Endothelial cell of umbilical vein (primary cell): ENCODE results near the gene COL16A1.

Source experiments
- POLR2A ChIP-seq: IDR thresholded peaks from 2 replicates; pipeline ENCODE4 v1.6.1; 2012; ENCODE audit warnings: low read depth, mild to moderate bottlenecking, control low read depth, low read length
- TF ChIP-seq, protein P1 (sequence below), 2 donors: IDR thresholded peaks; 1 replicate in 1 of 2; 2 replicates in 1 of 2; pipeline ENCODE4 v1.5.1; 2011; ENCODE audit warnings: low read length in 2 of 2, mild to moderate bottlenecking in 2 of 2, moderate library complexity in 2 of 2, control low read depth in 1 of 2, inconsistent platforms in 1 of 2, low read depth in 1 of 2; ENCODE audit not compliant: insufficient read depth in 1 of 2; ENCODE audit errors: extremely low read depth in 1 of 2
- TF ChIP-seq, protein P2 (sequence below): IDR thresholded peaks from 2 replicates; pipeline ENCODE4 v1.6.1; 2011; ENCODE audit not compliant: insufficient read depth, insufficient read length

DNA sequence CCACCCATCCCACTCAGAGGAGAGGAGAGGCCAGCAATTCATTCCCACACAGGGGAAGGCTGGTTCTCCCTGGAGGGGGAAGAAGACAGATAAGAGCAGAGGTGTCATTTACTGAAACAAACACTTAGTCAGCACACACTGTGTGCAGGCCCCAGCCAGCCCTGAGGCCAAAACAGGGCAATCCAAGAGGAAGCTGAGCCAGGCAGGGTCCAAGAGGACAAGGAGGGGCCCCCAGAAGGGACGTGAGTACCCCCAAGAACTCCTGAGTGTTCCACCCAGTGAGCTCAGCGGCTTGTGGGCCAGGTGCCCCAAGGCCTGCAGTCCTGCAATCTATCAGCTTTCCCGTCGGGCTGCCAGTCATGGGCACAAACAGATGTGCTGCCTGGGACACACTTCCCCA, 44.5 kb upstream of the COL16A1 start:
- TF ChIP-seq, protein P1, sequence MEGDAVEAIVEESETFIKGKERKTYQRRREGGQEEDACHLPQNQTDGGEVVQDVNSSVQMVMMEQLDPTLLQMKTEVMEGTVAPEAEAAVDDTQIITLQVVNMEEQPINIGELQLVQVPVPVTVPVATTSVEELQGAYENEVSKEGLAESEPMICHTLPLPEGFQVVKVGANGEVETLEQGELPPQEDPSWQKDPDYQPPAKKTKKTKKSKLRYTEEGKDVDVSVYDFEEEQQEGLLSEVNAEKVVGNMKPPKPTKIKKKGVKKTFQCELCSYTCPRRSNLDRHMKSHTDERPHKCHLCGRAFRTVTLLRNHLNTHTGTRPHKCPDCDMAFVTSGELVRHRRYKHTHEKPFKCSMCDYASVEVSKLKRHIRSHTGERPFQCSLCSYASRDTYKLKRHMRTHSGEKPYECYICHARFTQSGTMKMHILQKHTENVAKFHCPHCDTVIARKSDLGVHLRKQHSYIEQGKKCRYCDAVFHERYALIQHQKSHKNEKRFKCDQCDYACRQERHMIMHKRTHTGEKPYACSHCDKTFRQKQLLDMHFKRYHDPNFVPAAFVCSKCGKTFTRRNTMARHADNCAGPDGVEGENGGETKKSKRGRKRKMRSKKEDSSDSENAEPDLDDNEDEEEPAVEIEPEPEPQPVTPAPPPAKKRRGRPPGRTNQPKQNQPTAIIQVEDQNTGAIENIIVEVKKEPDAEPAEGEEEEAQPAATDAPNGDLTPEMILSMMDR (IDR thresholded peaks at IDR 0.05; ENCODE audit: extremely low read depth in 1 of 2, insufficient read depth in 1 of 2, low read depth in 1 of 2, low read length in 2 of 2) = no peak
- TF ChIP-seq, protein P2, sequence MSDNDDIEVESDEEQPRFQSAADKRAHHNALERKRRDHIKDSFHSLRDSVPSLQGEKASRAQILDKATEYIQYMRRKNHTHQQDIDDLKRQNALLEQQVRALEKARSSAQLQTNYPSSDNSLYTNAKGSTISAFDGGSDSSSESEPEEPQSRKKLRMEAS = no peak
- no peak for TF ChIP-seq POLR2A
